Left lobe of liver (tissue), 1 donor: ENCODE results near the gene GLRX5. TPM values are rescaled to one million over a fixed set of nuclear protein-coding genes. Genes with fewer than 3 reads are reported as not detected.

Experiments used
- total RNA-seq: library from RNA; stranded (reverse); gene quantifications from one replicate; pipeline ENCODE4 v1.2.1, GENCODE V29; 2021
- donor health status: DM: no; HTN: yes; CAD: no.

The GLRX5 gene
- total RNA-seq, 1 donor from 2014 or later, result 31.4 TPM

Other genes starting within 250 kb of the GLRX5 start
- gene CLMN, start 215.1 kb upstream of the GLRX5 start, total RNA-seq, result 67.7 TPM
- gene SYNE3, start 18.4 kb upstream of the GLRX5 start, total RNA-seq, result 13.6 TPM
- gene TCL1B, start 151.4 kb downstream of the GLRX5 start, total RNA-seq, result not detected
- not detected for gene TCL1A, start 179.1 kb downstream of the GLRX5 start, total RNA-seq